ENCODE measurements around the gene CAMTA1.

The CAMTA1 gene

GRCh38 chr1:6962996-6963911, 178.0 kb downstream of the CAMTA1 start:
- H3K4me3 ChIP-seq (ENCODE audit: control insufficient read depth, low read depth, low read length): no peak overlapping the region
- TF ChIP-seq CTCF (conservative IDR thresholded peaks at IDR 0.05; ENCODE audit: control insufficient read depth, insufficient read depth, low read depth, low read length): no peak

DNA sequence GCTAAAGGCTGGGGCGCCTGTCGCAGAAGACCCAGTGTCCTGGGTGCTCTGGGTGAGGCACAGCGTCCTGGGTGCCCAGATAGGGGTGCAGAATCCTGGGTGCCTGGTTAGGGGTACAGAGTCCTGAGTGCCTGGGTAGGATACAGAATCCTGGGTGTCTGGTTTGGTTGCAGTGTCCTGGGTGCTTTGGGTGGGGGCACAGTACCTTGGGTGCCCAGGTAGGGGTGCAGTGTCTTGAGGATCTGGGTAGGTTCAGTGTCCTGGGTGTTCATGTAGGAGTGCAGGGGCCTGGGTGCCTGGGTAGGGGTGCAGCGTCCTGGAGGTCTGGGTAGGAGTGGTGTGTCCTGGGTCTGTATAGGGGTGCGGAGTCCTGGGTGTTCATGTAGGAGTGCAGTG, 178.7 kb downstream of the CAMTA1 start:
- H3K4me3 ChIP-seq (ENCODE audit: control insufficient read depth, low read depth, low read length): no peak overlapping the region
- no peak for DNase-seq (ENCODE audit: low read depth)
- TF ChIP-seq CTCF (conservative IDR thresholded peaks at IDR 0.05; ENCODE audit: control insufficient read depth, insufficient read depth, low read depth, low read length): no peak

More at GRCh38 chr1:6962996-6963911, 178.0 kb downstream of the CAMTA1 start:
- peak; percentile 17 for DNase-seq (ENCODE audit: low read depth)

DNA sequence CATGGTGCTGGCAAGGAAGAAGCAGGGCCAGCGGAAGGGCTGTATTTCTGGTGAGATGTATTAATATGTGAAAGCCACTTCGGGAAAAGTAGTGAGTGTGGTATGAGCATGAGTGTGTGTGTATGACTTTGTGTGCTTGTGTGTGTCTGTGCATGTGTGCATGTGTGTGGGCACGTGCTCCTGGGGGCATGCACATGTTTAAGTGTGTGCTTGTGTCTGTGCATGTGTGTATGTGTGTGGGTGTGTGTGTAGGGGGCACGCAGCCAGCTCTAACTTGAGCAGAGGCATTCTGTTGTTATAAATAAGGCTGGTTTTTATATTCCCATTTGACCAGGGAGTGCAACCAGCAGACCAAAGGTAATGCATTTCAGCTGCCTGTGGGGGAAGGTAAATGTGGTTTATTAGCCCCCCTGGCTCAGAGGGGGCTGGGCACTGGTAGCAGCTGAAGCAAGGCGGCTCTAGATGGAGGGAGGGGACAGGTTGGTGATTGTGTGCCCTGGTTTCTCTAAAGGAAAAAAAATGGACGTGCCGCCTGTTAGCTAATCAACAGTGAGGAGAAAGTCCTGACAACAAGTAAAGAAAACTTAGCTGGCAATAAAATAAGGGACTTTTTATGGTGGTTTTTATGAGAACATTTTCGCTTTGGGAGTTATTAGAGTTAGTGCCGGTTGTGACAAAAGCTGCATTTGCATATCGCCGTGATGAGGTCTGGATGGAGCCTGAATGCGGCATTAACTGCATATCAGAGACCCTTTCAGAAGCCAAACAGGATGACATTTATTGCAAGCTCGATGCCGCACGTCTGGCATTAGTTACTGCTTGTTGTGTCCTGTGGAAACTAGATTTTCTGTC, 180.1 kb downstream of the CAMTA1 start:
- no peak for DNase-seq (ENCODE audit: low read depth)
- TF ChIP-seq CTCF (conservative IDR thresholded peaks at IDR 0.05; ENCODE audit: control insufficient read depth, insufficient read depth, low read depth, low read length): no peak
- no peak overlapping the region for H3K4me3 ChIP-seq (ENCODE audit: control insufficient read depth, low read depth, low read length)

GRCh38 chr1:6965935-6966241, 180.6 kb downstream of the CAMTA1 start:
- no peak for DNase-seq (ENCODE audit: low read depth)
- H3K4me3 ChIP-seq (ENCODE audit: control insufficient read depth, low read depth, low read length): no peak overlapping the region
- TF ChIP-seq CTCF (conservative IDR thresholded peaks at IDR 0.05; ENCODE audit: control insufficient read depth, insufficient read depth, low read depth, low read length): no peak

DNA sequence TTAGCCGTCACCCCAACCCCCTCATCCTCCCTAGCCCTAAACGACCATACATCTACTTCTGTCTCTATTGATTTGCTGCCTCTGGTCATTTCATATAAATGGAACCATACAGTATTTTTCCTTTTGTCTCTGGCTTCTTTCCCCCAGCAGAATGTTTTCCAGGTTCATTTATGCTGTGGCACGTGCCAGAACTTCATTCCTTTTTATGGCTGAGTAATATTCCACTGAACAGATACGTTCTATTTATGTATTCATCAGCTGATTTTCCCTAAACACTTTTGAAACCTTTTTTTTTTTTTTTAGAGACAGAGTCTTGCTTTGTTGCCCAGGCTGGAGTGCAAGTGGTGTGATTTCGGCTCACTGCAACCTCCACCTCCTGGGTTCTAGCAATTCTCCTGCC, 181.1 kb downstream of the CAMTA1 start:
- no peak for DNase-seq (ENCODE audit: low read depth)
- no peak overlapping the region for H3K4me3 ChIP-seq (ENCODE audit: control insufficient read depth, low read depth, low read length)
- no peak for TF ChIP-seq CTCF (conservative IDR thresholded peaks at IDR 0.05; ENCODE audit: control insufficient read depth, insufficient read depth, low read depth, low read length)

- H3K4me3 ChIP-seq (ENCODE audit: control insufficient read depth, low read depth, low read length): no peak overlapping the region
- TF ChIP-seq CTCF (conservative IDR thresholded peaks at IDR 0.05; ENCODE audit: control insufficient read depth, insufficient read depth, low read depth, low read length): no peak
Observed at GRCh38 chr1:6967431-6968111, 182.3 kb downstream of the CAMTA1 start.

More at GRCh38 chr1:6967431-6968111, 182.3 kb downstream of the CAMTA1 start:
- DNase-seq (ENCODE audit: low read depth): peak; percentile 10

All from fibroblast of mammary gland (primary cell).